Limb (tissue), 2 donors: Measurements from ENCODE around the gene KRTCAP2.
A peak's percentile ranks its signal among the peaks of the same experiment; 100 is the strongest.
"Not testable (repeated sequence)": the region's sequence is repeated elsewhere in the genome, so short reads cannot be mapped to it uniquely, and the experiment has no call there.

ENCODE experiments used
- DNase-seq, 2 donors: peaks; one replicate each; pipeline ENCODE4 v3.0.0-alpha.2; 2016; ENCODE audit errors: extremely low spot score in 2 of 2

The KRTCAP2 gene

DNA sequence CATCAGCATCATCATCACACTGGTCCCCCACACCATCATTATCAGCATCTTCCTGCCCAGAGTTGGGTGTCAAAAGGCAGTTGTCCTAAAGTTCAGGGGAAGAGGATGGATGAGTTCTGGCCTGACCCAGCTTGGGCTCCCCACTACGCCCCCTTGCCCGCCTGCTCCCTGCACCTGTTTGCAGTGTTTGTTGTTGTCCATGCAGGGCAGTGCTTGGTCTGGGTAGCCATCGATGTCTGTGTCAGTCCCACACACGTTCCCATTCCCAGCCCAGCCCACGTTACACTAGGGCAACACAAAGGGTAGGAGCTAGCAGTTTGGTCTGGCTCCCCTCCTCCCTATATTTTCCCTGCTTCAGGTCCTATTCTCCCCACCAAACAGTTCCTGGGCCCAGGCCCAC is 27.8 kb upstream of the KRTCAP2 start:
- no peak for DNase-seq

DNA sequence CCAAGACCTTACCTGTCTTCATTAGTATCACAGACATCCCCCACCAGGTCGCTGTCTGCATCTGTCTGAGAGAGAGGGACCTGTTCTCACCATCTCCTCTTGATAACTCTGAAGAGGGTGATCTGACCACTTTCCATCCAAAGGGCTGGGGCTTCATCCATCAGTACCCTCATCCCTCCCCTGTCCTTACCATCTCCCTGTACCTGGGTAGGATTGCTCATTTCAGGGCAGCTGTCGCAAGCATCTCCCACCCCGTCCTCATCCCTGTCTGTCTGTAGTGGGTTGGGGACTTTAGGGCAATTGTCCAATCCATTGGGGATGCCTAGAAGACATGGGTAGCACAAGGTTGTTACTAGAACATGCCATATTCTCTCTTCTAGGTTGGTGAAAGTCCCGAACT is 26.7 kb upstream of the KRTCAP2 start:
- no peak for DNase-seq

DNA sequence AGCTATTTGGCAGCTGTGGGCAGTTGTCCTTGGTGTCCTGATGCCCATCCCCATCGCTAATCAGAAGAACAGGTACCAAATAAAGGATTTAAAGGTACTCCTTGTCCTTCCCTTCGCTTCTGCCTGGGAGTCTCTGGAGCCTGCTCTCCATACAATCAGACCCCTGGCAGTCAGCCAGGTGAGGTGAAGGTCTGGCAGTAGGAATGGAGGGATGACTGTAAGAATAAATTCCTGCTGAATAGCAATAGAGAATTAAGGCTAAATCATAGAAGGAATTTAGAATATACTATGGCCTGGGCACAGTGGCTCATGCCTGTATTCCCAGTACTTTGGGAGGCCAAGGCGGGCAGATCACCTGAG is 25.4 kb upstream of the KRTCAP2 start:
- DNase-seq: no peak

DNA sequence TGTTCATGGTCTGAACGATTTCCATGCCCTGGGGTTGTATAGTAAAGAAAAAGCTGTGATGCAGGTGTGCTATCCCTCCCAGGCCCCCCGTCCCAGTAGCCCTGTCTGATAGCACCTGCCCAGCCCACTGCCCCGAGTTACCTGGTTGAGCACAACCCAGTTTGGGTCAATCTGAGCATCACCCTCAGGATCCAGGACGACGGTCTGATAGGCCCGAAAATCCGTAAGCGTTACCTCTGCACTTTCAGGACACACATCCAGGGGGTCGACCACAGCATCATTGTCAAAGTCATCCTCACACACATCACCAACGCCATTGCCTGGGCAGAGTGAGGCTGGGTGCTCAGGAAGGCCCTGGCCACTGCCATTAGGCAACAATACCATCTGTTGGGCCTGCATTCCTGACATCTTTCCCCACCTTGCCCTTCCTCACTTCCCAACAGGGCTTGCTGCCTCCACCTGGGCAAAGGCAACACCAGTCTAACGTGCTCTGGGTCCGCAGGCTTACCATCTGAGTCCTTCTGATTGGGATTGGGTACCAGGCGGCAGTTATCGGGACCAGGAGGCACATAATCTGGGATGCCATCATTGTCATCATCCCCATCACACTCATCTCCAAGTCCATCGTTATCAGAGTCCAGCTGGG is 24.9 kb upstream of the KRTCAP2 start:
- DNase-seq: no peak

DNA sequence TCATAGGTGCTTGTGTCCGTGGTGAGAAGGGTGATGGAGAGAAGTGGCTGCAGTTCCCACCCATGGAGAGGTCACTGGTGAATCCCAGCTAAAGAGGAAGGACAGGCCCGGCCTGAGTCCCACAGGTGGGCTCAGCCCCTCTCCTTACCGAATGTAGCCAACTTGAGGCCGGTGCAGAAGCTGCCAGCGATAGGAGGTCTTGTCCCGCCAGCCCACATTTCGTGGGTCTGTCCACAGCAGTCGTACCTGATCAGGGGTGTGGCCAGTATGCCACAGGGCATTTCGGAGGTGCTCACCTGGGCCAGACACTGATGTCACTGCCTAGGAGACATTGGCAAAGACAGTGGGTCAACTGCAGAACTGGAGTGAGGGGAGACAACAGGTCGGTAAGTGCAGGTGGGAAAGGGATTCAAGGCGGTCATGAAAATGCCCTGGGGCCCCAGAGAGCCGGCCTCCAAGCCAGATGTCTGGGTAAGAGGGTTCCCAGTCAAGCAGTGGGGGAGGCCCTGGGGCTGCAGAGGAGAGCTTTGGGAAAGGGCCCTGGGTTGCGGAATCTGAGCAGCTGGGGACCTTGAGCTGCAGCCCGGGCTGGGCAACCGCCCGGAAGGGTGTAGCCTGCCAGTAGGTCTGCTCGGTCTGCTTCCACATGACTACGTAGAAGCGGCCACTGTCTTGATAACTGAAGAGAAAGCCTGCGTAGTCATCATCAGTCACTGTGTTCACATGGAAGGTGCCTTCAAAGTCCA is 24.0 kb upstream of the KRTCAP2 start:
- no peak for DNase-seq

DNA sequence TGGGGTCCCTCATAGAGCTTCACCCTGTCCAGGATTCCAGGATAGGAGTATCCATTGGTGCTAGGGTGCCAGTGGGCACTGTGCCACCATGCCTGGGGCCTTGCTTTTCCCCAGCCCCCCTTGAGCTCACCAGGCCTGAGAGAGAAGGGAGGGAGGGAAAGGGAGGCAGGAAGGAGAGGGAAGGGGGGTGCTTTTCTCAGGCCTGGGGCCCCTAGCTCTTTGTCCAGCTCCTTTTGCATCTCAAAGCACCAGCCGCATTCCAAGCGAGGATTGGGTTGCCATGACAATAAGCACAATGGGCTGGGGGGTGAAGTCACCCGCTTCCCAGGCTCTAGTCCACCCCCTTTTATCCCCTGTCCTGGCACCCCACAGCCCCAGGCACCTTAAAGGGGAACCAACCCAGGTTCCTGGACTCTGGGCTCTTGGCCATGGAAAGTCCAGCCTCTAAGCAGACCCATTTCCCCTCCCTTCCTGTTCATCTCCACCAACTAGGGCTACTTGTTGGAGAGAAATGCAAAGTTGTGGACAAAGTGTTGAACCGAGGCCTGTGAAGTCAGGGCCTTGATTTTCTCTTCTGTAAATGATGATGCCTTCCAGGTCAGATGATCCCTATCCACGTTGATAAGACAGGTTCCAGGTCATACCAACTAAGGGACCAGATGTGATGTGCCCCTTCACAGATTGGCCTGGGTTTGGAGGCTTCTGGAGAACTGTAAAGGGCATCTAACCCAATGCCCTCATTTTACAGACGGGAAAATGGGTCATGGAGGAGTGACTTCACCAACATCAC is 23.2 kb upstream of the KRTCAP2 start:
- peak in 1 of 2 donors; percentile 63 for DNase-seq

DNA sequence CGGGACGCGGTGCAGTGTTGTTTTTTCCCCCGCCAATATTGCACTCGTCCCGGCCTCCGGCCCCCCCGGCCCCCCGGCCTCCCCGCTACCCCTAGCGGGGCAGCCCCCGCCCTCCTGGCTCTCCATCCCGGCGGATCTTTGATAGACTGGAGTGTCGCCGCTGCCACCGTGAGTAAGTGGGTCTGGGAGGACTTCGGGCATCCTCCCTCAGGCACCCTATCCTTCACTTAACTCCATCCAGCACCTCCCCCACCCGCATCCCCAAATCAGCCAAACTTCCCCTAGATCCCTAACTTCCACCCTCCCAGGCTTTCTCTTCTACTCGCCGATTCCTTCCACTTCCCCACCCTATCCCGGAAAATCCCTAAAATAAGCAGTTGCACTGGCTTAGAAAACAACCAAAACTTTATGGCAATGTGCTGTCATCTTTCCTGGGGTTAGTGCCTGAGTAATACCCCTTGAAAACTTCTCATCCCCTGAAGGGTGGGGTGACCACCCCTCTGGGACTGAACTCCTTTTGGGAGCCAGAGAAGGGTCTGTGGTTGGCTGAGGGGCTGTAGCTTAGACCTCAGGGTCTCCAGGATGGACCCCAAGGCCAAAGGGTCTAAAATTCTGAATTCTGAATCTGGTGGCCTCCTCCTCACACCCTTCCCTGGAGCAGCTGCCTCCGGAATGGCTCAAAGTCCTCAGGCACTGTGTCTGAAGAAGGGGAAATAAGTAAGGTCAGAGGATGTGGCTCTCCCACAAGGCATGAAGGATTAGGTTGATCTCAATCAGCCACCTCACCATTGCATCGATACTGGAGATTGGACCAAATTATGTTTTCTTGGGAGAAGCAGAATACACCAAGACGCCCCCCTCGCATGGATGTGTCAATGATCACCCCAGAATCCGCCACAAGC is 22.3 kb upstream of the KRTCAP2 start:
- no peak for DNase-seq

DNA sequence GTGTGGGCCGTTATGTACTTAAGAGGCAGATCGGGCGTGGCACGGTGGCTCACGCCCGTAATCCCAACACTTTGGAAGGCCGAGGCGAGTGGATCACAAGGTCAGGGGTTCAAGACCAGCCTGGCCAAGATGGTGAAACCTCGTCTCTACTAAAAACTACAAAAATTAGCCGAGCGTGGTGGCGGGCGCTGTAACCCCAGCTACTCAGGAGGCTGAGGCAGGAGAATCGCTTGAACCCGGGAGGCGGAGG is 20.8 kb upstream of the KRTCAP2 start:
- not testable (repeated sequence) for DNase-seq

DNA sequence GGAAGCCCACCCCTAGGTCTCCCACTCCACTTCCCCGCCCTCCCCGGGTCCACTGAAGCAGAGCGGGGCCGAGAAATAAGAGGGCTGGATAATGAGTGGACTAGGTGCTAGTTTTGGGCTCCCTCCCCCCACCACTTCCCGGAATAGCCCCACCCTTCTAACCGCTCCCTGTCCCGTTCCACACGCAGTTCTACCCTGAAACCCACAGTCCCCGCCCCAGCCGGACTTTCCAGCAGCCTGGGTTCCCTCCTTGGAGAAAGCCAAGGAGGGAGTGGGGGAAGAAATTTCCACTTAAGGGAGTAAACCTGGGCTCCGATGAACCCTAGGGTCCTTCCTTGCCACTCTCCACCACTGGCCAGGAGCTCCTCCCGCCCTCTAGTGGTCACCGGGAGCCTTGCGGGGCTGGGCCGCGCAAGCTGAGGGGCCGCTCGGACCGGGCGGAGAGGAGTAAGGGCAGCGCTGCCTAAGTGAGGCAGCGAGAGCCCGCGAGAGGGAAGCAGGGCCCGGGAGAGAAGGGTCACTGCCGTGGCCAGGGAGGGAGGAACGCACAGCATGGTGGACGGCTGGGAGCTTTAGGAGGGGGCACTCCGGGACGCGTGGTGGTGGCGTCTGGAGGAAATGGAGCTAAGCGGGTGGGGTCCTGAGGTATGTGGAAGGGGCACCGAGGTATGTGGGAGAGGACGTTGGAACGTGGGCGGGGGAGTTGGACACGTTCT is 20.3 kb upstream of the KRTCAP2 start:
- peak; percentile 89 to 94 for DNase-seq

DNA sequence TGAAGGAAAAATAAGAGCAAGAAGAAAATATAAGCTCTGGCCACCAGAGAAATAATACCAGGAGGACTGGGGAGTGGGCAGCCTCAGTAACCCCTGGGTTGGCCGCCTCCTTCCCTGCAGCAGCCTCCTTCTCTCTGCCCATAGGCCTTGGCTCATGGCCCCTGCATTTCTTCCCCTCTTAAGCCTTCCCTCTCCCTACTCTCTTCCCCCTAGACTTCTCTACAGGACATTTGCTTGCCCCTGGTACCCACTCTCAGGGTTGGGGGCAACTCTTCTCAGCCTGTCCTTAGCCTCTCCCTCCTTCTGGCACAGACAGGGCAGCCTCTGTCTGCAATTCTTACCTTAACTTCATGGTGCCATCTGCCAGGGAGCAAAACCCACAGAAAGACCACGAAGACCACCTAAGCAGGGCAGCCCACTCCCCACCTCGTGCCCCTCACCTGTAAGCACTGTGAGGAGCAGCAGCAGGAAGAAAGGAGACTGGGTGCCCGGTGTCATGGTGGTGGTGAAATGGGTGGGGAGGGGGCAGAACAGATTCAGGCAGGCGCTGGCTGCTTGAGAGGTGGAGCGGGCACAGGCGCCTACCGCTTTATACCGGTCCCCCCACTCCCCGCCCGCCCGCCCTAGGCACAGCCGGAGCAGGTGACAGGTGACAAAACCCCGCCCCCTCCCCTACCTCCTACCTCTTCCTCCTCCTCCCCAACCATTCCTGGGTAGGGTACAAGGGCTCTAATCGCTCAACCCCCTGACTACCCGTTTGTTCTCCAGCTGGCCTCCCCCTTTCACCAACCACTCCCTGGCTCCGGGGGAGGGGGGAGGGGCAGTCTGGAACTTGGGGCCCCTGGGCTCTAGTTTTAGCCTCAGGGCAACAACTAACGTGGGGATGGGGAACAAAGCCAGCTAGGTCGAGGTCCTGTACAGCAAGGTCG is 19.5 kb upstream of the KRTCAP2 start:
- peak in 1 of 2 donors; percentile 21 for DNase-seq

DNA sequence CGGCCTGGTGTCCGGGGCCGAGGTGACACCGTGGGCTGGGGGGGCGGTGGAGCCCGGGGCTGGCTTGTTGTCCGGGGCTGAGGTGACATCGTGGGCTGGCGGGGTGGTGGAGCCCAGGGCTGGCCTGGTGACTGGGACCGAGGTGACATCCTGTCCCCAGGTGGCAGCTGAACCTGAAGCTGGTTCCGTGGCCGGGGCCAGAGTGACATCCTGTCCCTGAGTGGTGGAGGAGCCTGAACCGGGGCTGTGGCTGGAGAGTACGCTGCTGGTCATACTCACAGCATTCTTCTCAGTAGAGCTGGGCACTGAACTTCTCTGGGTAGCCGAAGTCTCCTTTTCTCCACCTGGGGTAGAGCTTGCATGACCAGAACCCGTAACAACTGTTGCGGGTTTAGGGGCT is 18.8 kb upstream of the KRTCAP2 start:
- DNase-seq: no peak

DNA sequence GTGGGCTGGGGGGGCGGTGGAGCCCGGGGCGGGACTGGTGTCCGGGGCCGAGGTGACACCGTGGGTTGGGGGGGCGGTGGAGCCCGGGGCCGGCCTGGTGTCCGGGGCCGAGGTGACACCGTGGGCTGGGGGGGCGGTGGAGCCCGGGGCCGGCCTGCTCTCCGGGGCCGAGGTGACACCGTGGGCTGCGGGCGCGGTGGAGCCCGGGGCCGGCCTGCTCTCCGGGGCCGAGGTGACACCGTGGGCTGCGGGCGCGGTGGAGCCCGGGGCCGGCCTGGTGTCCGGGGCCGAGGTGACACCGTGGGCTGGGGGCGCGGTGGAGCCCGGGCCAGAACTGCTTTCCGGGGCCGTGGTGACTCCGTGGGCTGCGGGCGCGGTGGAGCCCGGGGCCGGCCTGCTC is 16.8 kb upstream of the KRTCAP2 start:
- DNase-seq: not testable (repeated sequence)

DNA sequence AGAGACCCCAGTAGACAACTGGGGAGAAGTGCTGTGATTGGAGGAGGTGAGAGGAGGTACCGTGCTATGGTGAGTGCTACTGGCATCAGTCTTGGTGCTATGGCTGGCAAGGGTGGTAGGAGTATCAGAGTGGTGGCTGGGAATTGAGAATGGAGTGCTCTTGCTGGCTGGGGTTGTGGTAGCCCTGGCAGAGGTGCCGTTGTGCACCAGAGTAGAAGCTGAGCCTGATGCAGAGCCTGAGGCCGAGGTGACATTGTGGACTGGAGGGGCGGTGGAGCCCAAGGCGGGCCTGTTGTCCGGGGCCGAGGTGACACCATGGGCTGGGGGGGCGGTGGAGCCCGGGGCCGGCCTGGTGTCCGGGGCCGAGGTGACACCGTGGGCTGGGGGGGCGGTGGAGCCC is 15.2 kb upstream of the KRTCAP2 start:
- no peak for DNase-seq

DNA sequence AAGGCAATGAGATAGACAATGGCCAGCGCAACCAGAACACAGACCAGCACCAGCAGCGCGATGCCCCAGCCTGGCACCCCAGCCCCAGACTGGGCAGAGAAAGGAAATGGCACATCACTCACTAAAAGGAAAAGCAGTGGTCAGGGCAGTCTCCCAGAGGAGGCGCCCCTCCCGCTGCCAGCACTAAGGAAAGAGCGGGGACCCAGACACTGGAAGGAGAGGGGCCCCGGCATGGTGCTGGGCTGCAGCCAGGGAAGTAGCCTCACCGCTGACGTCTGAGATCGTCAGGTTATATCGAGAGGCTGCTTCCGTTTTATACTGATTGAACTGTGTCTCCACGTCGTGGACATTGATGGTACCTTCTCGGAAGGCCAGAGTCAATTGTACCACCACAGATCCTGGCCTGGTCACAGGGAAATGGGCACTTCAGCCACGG is 14.4 kb upstream of the KRTCAP2 start:
- DNase-seq: no peak

DNA sequence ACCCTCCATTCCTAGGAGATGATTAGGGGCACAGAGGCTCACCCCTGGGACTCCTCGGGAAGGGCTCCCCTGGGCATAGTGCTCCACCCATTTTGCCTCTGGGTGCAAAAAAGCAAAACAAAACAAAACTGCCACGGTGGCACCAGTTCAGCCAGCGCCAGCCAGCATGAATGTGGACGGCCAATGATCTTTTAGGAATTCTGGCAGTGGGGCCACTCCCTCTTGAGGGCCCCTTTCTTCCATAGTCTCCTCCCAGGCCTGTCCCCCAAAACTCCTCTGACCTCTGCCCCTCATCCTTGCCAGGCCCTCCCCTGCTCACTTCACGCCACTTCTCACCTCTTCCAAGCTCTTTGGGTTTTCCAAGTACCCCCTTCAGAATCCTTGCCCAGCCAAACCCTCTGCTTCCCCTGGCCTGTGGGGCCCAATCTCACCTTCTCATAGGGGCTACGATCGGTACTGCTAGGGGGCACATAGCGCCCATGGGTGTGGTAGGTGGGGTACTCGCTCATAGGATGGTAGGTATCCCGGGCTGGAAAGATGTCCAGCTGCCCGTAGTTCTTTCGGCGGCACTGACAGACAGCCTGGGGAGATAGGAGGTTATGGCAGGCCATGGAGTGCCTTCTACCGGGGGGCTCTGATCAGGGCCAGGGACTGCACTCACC is 13.8 kb upstream of the KRTCAP2 start:
- no peak for DNase-seq

DNA sequence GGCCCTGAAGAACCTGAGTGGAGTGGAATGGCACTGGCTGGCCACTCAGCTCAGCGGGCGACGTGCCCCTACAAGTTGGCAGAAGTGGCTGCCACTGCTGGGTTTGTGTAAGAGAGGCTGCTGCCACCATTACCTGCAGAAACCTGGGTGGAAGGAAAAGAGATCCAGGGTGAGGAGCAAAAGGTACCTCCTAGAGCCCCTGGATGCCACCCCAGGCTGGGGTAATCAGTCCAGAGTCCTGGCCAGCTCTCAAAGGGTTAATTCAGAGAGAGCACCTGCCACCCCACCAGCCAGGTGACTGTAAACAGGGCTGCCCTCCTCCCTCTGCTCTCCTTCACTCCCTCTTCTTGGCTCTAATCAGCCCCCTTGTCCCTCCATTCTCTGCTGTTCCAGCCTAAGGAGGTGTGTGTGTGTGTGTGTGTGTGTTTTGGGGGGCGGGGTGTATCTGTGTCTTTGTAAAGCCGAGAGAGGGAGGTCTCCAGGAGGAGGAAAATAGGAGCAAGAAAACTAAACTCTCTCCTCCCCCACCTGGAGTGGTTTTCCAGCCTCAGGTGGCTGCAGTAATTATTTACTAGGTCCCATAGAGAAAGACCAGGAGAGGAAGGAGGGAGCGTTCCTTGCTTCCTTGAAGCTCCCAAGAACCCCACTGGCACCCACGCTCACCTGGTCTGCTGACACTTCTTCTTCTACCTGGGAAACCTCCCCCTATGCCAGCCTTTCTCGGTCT is 13.1 kb upstream of the KRTCAP2 start:
- no peak for DNase-seq

DNA sequence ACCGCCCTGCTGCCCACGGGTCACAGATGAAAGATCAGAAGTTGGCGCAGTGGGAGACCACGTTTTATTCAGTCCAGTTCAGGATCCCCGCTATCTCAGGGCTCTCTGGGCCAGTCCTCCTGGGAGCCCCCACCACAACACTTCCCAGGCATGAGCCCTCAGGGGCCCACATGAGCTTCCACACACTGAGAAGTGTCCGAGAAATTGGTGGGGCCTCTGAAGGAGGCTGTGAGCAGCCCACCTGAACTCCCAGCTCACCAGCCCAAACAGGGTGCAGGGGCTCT is 12.6 kb upstream of the KRTCAP2 start:
- no peak for DNase-seq

DNA sequence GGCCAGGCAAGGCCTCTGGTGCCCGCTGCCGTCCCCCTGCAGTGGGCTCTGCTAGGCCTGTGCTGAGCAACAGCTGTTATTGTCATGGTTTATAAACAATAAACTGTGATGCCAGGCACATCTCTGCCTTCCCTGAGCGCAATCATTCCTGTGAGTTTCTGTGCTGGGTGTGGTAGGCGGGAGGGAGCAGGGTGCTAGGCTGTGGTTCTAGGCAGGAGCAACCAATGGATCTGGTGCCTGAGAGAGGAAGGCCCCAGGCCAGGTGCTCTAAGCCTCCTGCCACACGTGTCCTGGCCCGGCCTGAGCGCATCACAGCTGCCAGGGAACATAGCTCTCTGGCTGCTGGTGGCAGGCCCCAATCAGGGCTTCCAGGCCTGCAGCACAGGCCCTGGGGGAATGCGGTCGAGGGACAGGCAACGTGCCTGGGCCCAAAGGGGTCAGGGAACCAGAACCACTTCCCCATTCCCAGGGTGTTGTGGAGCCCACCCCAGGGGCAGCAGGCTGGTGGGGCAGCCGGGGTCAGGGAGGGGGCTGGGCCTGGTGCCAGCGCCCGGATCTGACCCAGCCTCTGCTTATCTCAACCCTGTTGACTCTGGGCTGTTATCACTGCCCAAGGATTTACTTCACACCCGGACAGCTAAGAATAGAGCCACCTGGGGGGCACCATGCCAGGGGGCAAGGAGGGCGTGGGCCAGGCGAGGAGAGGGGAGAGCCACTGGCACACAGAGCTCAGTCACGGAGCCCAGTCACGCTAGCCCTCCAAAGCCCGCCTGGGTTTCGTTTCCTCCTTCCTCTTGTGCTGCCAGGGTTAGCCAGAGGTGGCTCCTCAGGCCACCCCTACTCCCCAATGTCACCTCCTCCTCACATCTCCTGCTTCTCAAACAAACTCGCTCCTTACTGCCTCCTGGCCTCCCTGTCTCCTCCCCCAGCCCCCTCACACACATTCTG is 12.0 kb upstream of the KRTCAP2 start:
- no peak for DNase-seq
